Activated gamma-delta T cell treated with Interleukin-2 at 50 U/mL for 16 hours (primary cell): ENCODE results near the gene UXS1.

Experiments
- DNase-seq: peaks from one replicate; pipeline ENCODE4 v3.0.0-alpha.2; 2020

Gene UXS1

GRCh38 chr2:106107509-106108131 lies 86.5 kb downstream of the UXS1 start:
- DNase-seq = no peak

- no peak for DNase-seq
Observed at GRCh38 chr2:106106622-106107508, 87.2 kb downstream of the UXS1 start.

GRCh38 chr2:106105151-106105922 lies 88.8 kb downstream of the UXS1 start:
- no peak for DNase-seq

GRCh38 chr2:106104332-106105062 lies 89.6 kb downstream of the UXS1 start:
- peak; percentile 64 for DNase-seq

- DNase-seq = no peak
Observed at GRCh38 chr2:106099691-106100090, 94.4 kb downstream of the UXS1 start.

GRCh38 chr2:106098664-106099063 lies 95.4 kb downstream of the UXS1 start:
- no peak for DNase-seq

- no peak for DNase-seq
Observed at GRCh38 chr2:106098081-106098480, 96.0 kb downstream of the UXS1 start.

- DNase-seq = peak; percentile 24
Observed at GRCh38 chr2:106097038-106098000, 96.8 kb downstream of the UXS1 start.

- peak; percentile 44 for DNase-seq
Observed at GRCh38 chr2:106096299-106097037, 97.6 kb downstream of the UXS1 start.

- DNase-seq = peak; percentile 88
Observed at GRCh38 chr2:106095478-106096298, 98.4 kb downstream of the UXS1 start.

GRCh38 chr2:106094131-106094841 lies 99.8 kb downstream of the UXS1 start:
- peak; percentile 76 for DNase-seq

- DNase-seq = no peak
Observed at GRCh38 chr2:106090916-106091618, 103.0 kb downstream of the UXS1 start.

- no peak for DNase-seq
Observed at GRCh38 chr2:106089611-106090010, 104.5 kb downstream of the UXS1 start.

GRCh38 chr2:106085181-106085940 lies 108.7 kb downstream of the UXS1 start:
- peak; percentile 35 for DNase-seq

GRCh38 chr2:106080959-106081358 lies 113.1 kb downstream of the UXS1 start:
- no peak for DNase-seq

GRCh38 chr2:106078096-106078495 lies 116.0 kb downstream of the UXS1 start:
- no peak for DNase-seq

GRCh38 chr2:106076941-106077340 lies 117.2 kb downstream of the UXS1 start:
- DNase-seq = no peak

- DNase-seq = no peak
Observed at GRCh38 chr2:106075048-106075447, 119.1 kb downstream of the UXS1 start.
